LNCAP (cell line): ENCODE results near the gene LARP4B.
A peak's percentile ranks its signal among the peaks of the same experiment; 100 is the strongest.

Source experiments
- CTCF ChIP-seq: fragments of 450-650 bp; IDR thresholded peaks from 2 replicates; pipeline ENCODE4 v1.5.1; 2017; ENCODE audit warnings: mild to moderate bottlenecking

LARP4B gene

GRCh38 chr10:815338-816090 is 116.0 kb downstream of the LARP4B start:
- no peak for TF ChIP-seq CTCF

GRCh38 chr10:814536-815302 is 116.8 kb downstream of the LARP4B start:
- no peak for TF ChIP-seq CTCF

- TF ChIP-seq CTCF: no peak
Observed at GRCh38 chr10:813286-813685, 118.2 kb downstream of the LARP4B start.

- no peak for TF ChIP-seq CTCF
Observed at GRCh38 chr10:812787-813186, 118.7 kb downstream of the LARP4B start.

GRCh38 chr10:811379-812175 is 119.9 kb downstream of the LARP4B start:
- TF ChIP-seq CTCF: no peak

GRCh38 chr10:810351-810846 is 121.1 kb downstream of the LARP4B start:
- TF ChIP-seq CTCF: peak; percentile 56

- no peak for TF ChIP-seq CTCF
Observed at GRCh38 chr10:809671-810350, 121.7 kb downstream of the LARP4B start.
